SK-N-SH (cell line): ENCODE results near the gene C2orf42. TPM values are rescaled to one million over a fixed set of nuclear protein-coding genes. Genes with fewer than 3 reads are reported as not detected.

Source experiments
- CTCF ChIA-PET: fragments of 300-600, 350-600 bp; formaldehyde crosslinking; extraction: SDS; loops from one replicate; lab custom pipeline; 2021; lab: Yijun Ruan, JAX
- POLR2A ChIA-PET: fragments of 350-600 bp; sonication (Branson Sonifier 250); formaldehyde crosslinking; extraction: SDS; loops from one replicate; lab custom pipeline; 2020; ENCODE audit warnings: antibody characterized with exemption, inconsistent platforms; lab: Yijun Ruan, JAX
- DNase-seq: peaks from one replicate; pipeline ENCODE4 v3.0.0; 2012
- H2AFZ ChIP-seq: fragments of 200-600 bp; sonication (generic); 2 replicates; pipeline ENCODE4 v1.8.1; 2016; ENCODE audit warnings: antibody characterized with exemption, mild to moderate bottlenecking, low read depth
- H3F3A ChIP-seq: fragments of 200-600 bp; sonication (generic); replicated peaks from 2 replicates; pipeline ENCODE3; 2016; ENCODE audit warnings: antibody characterized with exemption, mild to moderate bottlenecking; ENCODE audit not compliant: insufficient read depth
- H3K27ac ChIP-seq, 2 experiments: fragments of 200-500 bp in 1 of 2; fragments of 200-600 bp in 1 of 2; sonication (Bioruptor generic) in 1 of 2; sonication (generic), shearing (Covaris generic) in 1 of 2; 2 replicates each; pipeline versions ENCODE4 v1.5.1 to v1.6.1; 2014 to 2016; ENCODE audit warnings: low read depth in 2 of 2, inconsistent platforms in 1 of 2, low read length in 1 of 2, mild to moderate bottlenecking in 1 of 2, mixed read lengths in 1 of 2
- H3K27me3 ChIP-seq: fragments of 200-600 bp; sonication (generic), shearing (Covaris generic); 2 replicates; pipeline ENCODE4 v1.6.1; 2016; ENCODE audit warnings: mixed run types; ENCODE audit not compliant: insufficient read depth
- H3K36me3 ChIP-seq, 2 experiments: fragments of 200-500 bp in 1 of 2; fragments of 200-600 bp in 1 of 2; sonication (Bioruptor generic) in 1 of 2; sonication (generic) in 1 of 2; replicated peaks in 1 of 2; 2 replicates each; pipeline versions ENCODE3 to v1.5.1; 2014 to 2016; ENCODE audit warnings: low read length in 1 of 2, mild to moderate bottlenecking in 1 of 2; ENCODE audit not compliant: insufficient read depth in 2 of 2, control insufficient read depth in 1 of 2
- H3K4me1 ChIP-seq, 2 experiments: fragments of 200-500 bp in 1 of 2; fragments of 200-600 bp in 1 of 2; sonication (Bioruptor generic) in 1 of 2; sonication (generic), shearing (Covaris generic) in 1 of 2; 2 replicates each; pipeline versions ENCODE4 v1.5.1 to v1.6.1; 2014 to 2016; ENCODE audit warnings: low read depth in 1 of 2, low read length in 1 of 2, mixed run types in 1 of 2; ENCODE audit not compliant: insufficient read depth in 2 of 2, control insufficient read depth in 1 of 2
- H3K4me2 ChIP-seq: fragments of 200-600 bp; sonication (generic), shearing (Covaris generic); 2 replicates; pipeline ENCODE4 v1.6.1; 2017; ENCODE audit warnings: mixed run types
- H3K4me3 ChIP-seq, 2 experiments: fragments of 200-500 bp in 1 of 2; fragments of 200-600 bp in 1 of 2; sonication (Bioruptor generic) in 1 of 2; sonication (generic), shearing (Covaris generic) in 1 of 2; 2 replicates each; pipeline versions ENCODE4 v1.5.1 to v1.8.1; 2014 to 2016; ENCODE audit warnings: low read depth in 2 of 2, inconsistent platforms in 1 of 2, low read length in 1 of 2, mild to moderate bottlenecking in 1 of 2, mixed read lengths in 1 of 2, moderate library complexity in 1 of 2
- H3K79me2 ChIP-seq: fragments of 200-600 bp; sonication (generic); 2 replicates; pipeline ENCODE4 v1.8.1; 2017; ENCODE audit warnings: mild to moderate bottlenecking; ENCODE audit not compliant: insufficient read depth
- H3K9ac ChIP-seq: fragments of 200-600 bp; sonication (generic); 2 replicates; pipeline ENCODE4 v1.6.1; 2017; ENCODE audit warnings: mixed run types
- H3K9me2 ChIP-seq: fragments of 200-600 bp; sonication (generic); 2 replicates; pipeline ENCODE4 v1.6.1; 2017; ENCODE audit warnings: mixed run types
- H3K9me3 ChIP-seq: fragments of 200-600 bp; sonication (generic); 2 replicates; pipeline ENCODE4 v1.6.1; 2017; ENCODE audit warnings: mixed run types, mild to moderate bottlenecking, moderate library complexity
- H4K20me1 ChIP-seq: fragments of 200-600 bp; sonication (generic); 2 replicates; pipeline ENCODE4 v1.6.1; 2017; ENCODE audit warnings: mild to moderate bottlenecking, mixed run types; ENCODE audit not compliant: insufficient read depth
- FOSL2 ChIP-seq: IDR thresholded peaks from 2 replicates; pipeline ENCODE4 v1.4.0; 2012; ENCODE audit warnings: low read depth, mild to moderate bottlenecking, moderate library complexity, borderline replicate concordance
- FOXJ3 ChIP-seq: sonication (generic); formaldehyde crosslinking; IDR thresholded peaks from 2 replicates; pipeline ENCODE4 v1.5.1; 2020; ENCODE audit warnings: mild to moderate bottlenecking, missing genetic modification reagents
- GATA2 ChIP-seq: sonication (generic); formaldehyde crosslinking; IDR thresholded peaks from 2 replicates; pipeline ENCODE4 v1.5.0; 2020; ENCODE audit warnings: mild to moderate bottlenecking, missing genetic modification reagents
- MEF2A ChIP-seq: IDR thresholded peaks from 2 replicates; pipeline ENCODE4 v1.4.0; 2012; ENCODE audit warnings: low read depth, borderline replicate concordance
- RAD21 ChIP-seq: IDR thresholded peaks from 2 replicates; pipeline ENCODE4 v1.6.1; 2012; ENCODE audit warnings: mild to moderate bottlenecking, low read length
- RFX5 ChIP-seq: IDR thresholded peaks from 2 replicates; pipeline ENCODE4 v1.6.1; 2012; ENCODE audit warnings: mild to moderate bottlenecking, improper control_type of control experiment, low read length
- RXRA ChIP-seq: IDR thresholded peaks from 2 replicates; pipeline ENCODE4 v1.4.0; 2012; ENCODE audit warnings: low read depth, mild to moderate bottlenecking, borderline replicate concordance
- SMC3 ChIP-seq: IDR thresholded peaks from 2 replicates; pipeline ENCODE4 v1.6.1; 2012; ENCODE audit warnings: low read depth, low read length, improper control_type of control experiment
- TCF12 ChIP-seq: IDR thresholded peaks from 2 replicates; pipeline ENCODE4 v1.4.0; 2012
- TEAD4 ChIP-seq: IDR thresholded peaks from 2 replicates; pipeline ENCODE4 v1.4.0; 2012; ENCODE audit warnings: mild to moderate bottlenecking, borderline replicate concordance; ENCODE audit not compliant: insufficient read depth
- WGBS: methylation state at CpG from one replicate; pipeline ENCODE4 v1.1.6; 2017; ENCODE audit warnings: low lambda C conversion rate; 5-methylcytosine and 5-hydroxymethylcytosine counted together
- polyA plus RNA-seq, 3 experiments: library from polyadenylated mRNA; depleted of rRNA; stranded (reverse); fragments of >200 nt; gene quantifications; 2 replicates each; pipeline ENCODE4 v1.2.3, GENCODE V29; 2012
- TF ChIP-seq, protein P1 (sequence below): IDR thresholded peaks from 2 replicates; pipeline ENCODE4 v1.4.0; 2012; ENCODE audit warnings: low read depth, borderline replicate concordance
- TF ChIP-seq, protein P2 (sequence below): IDR thresholded peaks from 2 replicates; pipeline ENCODE4 v1.4.0; 2012; ENCODE audit warnings: low read depth, borderline replicate concordance
- TF ChIP-seq, protein P3 (sequence below): IDR thresholded peaks from 2 replicates; pipeline ENCODE4; 2012
- TF ChIP-seq, protein P4 (sequence below): fragments of 200-600 bp; sonication (generic); IDR thresholded peaks from 2 replicates; pipeline ENCODE4 v1.6.1; 2017; ENCODE audit warnings: antibody characterized with exemption, mild to moderate bottlenecking, moderate library complexity

The C2orf42 gene
- polyA plus RNA-seq, 1 of the 3 experiments (the other 2 are of a cell fraction) = 5.1 TPM

DNA sequence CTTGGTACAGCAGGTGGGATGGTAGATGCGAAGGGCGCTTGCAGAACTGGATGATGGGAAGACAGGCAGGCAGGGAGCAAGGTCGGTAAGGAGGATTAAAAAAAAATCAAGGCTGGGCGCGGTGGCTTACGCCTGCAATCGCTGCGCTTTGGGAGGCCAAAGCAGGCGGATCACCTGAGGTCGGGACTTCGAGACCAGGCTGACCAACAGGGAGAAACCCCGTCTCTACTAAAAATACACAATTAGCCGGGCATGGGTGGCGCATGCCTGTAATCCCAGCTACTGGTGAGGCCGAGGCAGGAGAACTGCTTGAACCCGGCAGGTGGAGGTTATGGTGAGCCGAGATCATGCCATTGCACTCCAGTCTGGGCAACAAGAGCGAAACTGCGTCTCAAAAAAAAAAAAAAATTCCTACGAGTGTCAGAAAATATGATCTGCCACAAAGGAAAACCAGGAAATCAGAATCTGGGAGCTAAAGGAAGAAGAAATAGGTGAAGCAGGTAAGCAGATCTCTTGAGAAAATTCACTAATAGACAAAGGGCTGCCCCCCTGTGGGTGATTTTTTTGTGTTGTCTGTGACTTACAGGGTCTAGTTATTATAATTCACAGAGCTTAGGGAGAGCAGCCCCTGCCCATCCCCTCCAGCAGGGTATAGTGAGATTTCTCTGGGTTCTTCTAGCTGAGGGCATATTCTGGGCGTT lies 46.2 kb downstream of the C2orf42 start:
- no peaks in the 10 kb centered on the region for H4K20me1 ChIP-seq
- 94% methylated on average over 21 of the region's 21 CpGs for WGBS
- peaks cover 10% of the 10 kb centered on the region; the same call in 1 of the 2 replicates for H3K79me2 ChIP-seq
- CTCF ChIA-PET = interaction anchor here (0.6 to 4.4 kb wide), 7 partner anchors 19 to 418 kb away, joined by 3 to 26 read pairs (median 4); no protein-coding TSS in a partner anchor
- no peaks in the 10 kb centered on the region for H3K36me3 ChIP-seq
- H3K4me3 ChIP-seq = no peak overlapping the region
- POLR2A ChIA-PET = interaction anchor here (0.9 to 3.6 kb wide), 4 partner anchors 56 to 233 kb away, joined by 3 to 38 read pairs (median 4); partner anchors contain the start of genes MXD1 and SNRPG
- H3K4me1 ChIP-seq = peaks cover 13 to 20% of the 10 kb centered on the region in 2 experiments; a peak in 3 of 4 replicates
- H3K9me2 ChIP-seq = no peaks in the 10 kb centered on the region
- DNase-seq = no peak
- H3F3A ChIP-seq = peaks cover 20% of the 10 kb centered on the region
- H3K4me2 ChIP-seq = no peak overlapping the region
- no peaks in the 10 kb centered on the region for H3K27me3 ChIP-seq
- no peak overlapping the region for H3K27ac ChIP-seq
- H2AFZ ChIP-seq = no peak overlapping the region
- TF ChIP-seq MEF2A (no peak), FOXJ3 (CRISPR knock-in tag) (no peak), FOSL2 (no peak), RAD21 (no peak), GATA2 (CRISPR knock-in tag) (no peak), SMC3 (no peak), RFX5 (no peak), TCF12 (no peak), RXRA (no peak)
- TF ChIP-seq, protein P1, sequence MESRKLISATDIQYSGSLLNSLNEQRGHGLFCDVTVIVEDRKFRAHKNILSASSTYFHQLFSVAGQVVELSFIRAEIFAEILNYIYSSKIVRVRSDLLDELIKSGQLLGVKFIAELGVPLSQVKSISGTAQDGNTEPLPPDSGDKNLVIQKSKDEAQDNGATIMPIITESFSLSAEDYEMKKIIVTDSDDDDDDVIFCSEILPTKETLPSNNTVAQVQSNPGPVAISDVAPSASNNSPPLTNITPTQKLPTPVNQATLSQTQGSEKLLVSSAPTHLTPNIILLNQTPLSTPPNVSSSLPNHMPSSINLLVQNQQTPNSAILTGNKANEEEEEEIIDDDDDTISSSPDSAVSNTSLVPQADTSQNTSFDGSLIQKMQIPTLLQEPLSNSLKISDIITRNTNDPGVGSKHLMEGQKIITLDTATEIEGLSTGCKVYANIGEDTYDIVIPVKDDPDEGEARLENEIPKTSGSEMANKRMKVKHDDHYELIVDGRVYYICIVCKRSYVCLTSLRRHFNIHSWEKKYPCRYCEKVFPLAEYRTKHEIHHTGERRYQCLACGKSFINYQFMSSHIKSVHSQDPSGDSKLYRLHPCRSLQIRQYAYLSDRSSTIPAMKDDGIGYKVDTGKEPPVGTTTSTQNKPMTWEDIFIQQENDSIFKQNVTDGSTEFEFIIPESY = no peak
- TF ChIP-seq, protein P2, sequence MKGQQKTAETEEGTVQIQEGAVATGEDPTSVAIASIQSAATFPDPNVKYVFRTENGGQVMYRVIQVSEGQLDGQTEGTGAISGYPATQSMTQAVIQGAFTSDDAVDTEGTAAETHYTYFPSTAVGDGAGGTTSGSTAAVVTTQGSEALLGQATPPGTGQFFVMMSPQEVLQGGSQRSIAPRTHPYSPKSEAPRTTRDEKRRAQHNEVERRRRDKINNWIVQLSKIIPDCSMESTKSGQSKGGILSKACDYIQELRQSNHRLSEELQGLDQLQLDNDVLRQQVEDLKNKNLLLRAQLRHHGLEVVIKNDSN = no peak
- TF ChIP-seq, all 33 proteins: peak for 0
- no peak overlapping the region for H3K9ac ChIP-seq
- H3K9me3 ChIP-seq = no peaks in the 10 kb centered on the region

DNA sequence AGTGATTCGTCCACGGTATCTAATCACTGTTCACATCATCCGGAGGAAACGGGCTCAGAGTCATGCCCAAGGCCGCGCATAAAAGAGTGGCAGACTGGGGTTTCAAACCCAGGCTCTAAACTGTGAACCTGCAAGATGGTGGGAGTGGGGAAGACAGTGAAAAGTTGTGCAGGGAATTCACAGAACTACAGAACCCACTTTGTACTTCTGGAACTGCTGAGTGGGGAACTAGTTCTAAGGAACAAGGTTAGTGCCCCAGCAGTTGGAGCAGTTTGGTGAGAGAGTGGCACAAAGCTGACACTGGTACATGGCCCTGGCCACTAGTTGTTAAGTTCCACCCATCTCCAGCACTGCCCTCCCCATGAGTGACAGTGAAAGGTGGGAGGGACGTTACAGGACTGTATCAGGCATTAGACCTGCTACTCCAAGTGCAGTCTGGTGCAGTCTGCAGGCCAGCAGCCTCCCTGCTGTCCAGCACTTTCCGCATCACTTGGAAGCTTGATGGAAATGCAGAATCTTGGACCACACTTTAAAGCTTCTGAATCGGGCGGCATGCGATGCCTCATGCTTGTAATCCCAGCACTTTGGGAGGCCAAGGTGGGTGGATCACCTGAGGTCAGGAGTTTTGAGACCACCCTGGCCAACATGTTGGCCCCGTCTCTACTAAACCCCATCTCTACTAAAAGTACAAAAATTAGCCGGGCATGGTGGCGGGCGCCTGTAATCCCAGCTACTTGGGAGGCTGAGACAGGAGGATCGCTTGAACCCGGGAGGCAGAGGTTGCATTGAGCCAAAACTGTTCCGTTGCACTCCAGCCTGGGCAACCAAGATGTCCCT lies 47.3 kb downstream of the C2orf42 start:
- Histone ChIP-seq H3K36me3 (no peaks in the 10 kb centered on the region), H3K4me2 (peak overlapping the region; percentile 78), H3K9me2 (no peaks in the 10 kb centered on the region), H3K4me1 (peaks cover 13 to 20% of the 10 kb centered on the region in 2 experiments; a peak in 3 of 4 replicates), H3K27ac (peak overlapping the region; percentile 92 to 96), H3K4me3 (peak overlapping the region; percentile 40 to 67), H3F3A (peaks cover 20% of the 10 kb centered on the region), H3K27me3 (no peaks in the 10 kb centered on the region), H4K20me1 (no peaks in the 10 kb centered on the region), H3K79me2 (peaks cover 10% of the 10 kb centered on the region; the same call in 1 of the 2 replicates), H3K9me3 (no peaks in the 10 kb centered on the region), H3K9ac (peak overlapping the region; percentile 97), H2AFZ (peak overlapping the region; percentile 83)
- WGBS = 55% methylated on average over 13 of the region's 18 CpGs
- ChIA-PET CTCF (interaction anchor here (0.7 to 4.4 kb wide), 21 partner anchors 10 to 503 kb away, joined by 3 to 26 read pairs (median 4); partner anchors contain the start of genes FAM136A, MXD1 and PCBP1), POLR2A (interaction anchor here (0.6 to 3.6 kb wide), 8 partner anchors 19 to 229 kb away, joined by 3 to 38 read pairs (median 4); partner anchors contain the start of genes C2orf42, MXD1, PCBP1 and PCYOX1)
- DNase-seq = peak; percentile 70
- TF ChIP-seq FOXJ3 (CRISPR knock-in tag) = 0 out of 2 replicates have a peak, but pooled peaks have one; percentile 1
- TF ChIP-seq, protein P3, sequence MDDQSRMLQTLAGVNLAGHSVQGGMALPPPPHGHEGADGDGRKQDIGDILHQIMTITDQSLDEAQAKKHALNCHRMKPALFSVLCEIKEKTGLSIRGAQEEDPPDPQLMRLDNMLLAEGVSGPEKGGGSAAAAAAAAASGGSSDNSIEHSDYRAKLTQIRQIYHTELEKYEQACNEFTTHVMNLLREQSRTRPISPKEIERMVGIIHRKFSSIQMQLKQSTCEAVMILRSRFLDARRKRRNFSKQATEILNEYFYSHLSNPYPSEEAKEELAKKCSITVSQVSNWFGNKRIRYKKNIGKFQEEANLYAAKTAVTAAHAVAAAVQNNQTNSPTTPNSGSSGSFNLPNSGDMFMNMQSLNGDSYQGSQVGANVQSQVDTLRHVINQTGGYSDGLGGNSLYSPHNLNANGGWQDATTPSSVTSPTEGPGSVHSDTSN = peak; percentile 65
- 0 out of 2 replicates have a peak, but pooled peaks have one; percentile 25 for TF ChIP-seq RFX5
- no peak for TF ChIP-seq TEAD4
- TF ChIP-seq, protein P4, sequence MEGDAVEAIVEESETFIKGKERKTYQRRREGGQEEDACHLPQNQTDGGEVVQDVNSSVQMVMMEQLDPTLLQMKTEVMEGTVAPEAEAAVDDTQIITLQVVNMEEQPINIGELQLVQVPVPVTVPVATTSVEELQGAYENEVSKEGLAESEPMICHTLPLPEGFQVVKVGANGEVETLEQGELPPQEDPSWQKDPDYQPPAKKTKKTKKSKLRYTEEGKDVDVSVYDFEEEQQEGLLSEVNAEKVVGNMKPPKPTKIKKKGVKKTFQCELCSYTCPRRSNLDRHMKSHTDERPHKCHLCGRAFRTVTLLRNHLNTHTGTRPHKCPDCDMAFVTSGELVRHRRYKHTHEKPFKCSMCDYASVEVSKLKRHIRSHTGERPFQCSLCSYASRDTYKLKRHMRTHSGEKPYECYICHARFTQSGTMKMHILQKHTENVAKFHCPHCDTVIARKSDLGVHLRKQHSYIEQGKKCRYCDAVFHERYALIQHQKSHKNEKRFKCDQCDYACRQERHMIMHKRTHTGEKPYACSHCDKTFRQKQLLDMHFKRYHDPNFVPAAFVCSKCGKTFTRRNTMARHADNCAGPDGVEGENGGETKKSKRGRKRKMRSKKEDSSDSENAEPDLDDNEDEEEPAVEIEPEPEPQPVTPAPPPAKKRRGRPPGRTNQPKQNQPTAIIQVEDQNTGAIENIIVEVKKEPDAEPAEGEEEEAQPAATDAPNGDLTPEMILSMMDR = no peak
- no peak for TF ChIP-seq TCF12
